Measurements from ENCODE around the gene TUBA4B.
A peak's percentile ranks its signal among the peaks of the same experiment; 100 is the strongest.
"Not testable (repeated sequence)": the region's sequence is repeated elsewhere in the genome, so short reads cannot be mapped to it uniquely, and the experiment has no call there.

TUBA4B gene

GRCh38 chr2:219278655-219279150, 25.7 kb downstream of the TUBA4B start:
- DNase-seq: no peak

GRCh38 chr2:219279151-219279915, 26.3 kb downstream of the TUBA4B start, which contains the start of gene DNAJB2:
DNAJB2 (plus strand) TSS chr2:219279366; CDS start chr2:219279834, 468 bp downstream.
- peak; percentile 86 for DNase-seq

GRCh38 chr2:219279916-219280516, 27.0 kb downstream of the TUBA4B start:
- no peak for DNase-seq

- no peak for DNase-seq
These were observed 27.6 kb downstream of the TUBA4B start for GRCh38 chr2:219280651-219281050.

- DNase-seq: no peak
These were observed 28.5 kb downstream of the TUBA4B start for GRCh38 chr2:219281588-219281987.

GRCh38 chr2:219282375-219282774, 29.3 kb downstream of the TUBA4B start:
- no peak for DNase-seq

GRCh38 chr2:219282943-219283581, 30.0 kb downstream of the TUBA4B start:
- DNase-seq: no peak

- DNase-seq: no peak
These were observed 31.7 kb downstream of the TUBA4B start for GRCh38 chr2:219284501-219285372.

- DNase-seq: no peak
These were observed 32.3 kb downstream of the TUBA4B start for GRCh38 chr2:219285373-219285735.

GRCh38 chr2:219285894-219286425, 32.9 kb downstream of the TUBA4B start:
- DNase-seq: no peak

GRCh38 chr2:219286436-219287115, 33.5 kb downstream of the TUBA4B start:
- no peak for DNase-seq

GRCh38 chr2:219287116-219287440, 34.0 kb downstream of the TUBA4B start:
- not testable (repeated sequence) for DNase-seq

GRCh38 chr2:219287580-219288265, 34.7 kb downstream of the TUBA4B start:
- no peak for DNase-seq

- no peak for DNase-seq
These were observed 36.1 kb downstream of the TUBA4B start for GRCh38 chr2:219289195-219289536.

- no peak for DNase-seq
These were observed 36.7 kb downstream of the TUBA4B start for GRCh38 chr2:219289537-219290361.

GRCh38 chr2:219290381-219291171, 37.5 kb downstream of the TUBA4B start:
- no peak for DNase-seq

GRCh38 chr2:219291394-219291793, 38.4 kb downstream of the TUBA4B start:
- no peak for DNase-seq

GRCh38 chr2:219291910-219292490, 39.0 kb downstream of the TUBA4B start:
- DNase-seq: no peak

GRCh38 chr2:219292616-219293015, 39.6 kb downstream of the TUBA4B start:
- no peak for DNase-seq

Measured in NCI-H1436 treated with DMSO at 0.1 percent for 48 hours (cell line).